Motor neuron (in vitro differentiated cells): ENCODE results near the gene TRABD2B. TPM values are rescaled to one million over a fixed set of nuclear protein-coding genes. Genes with fewer than 3 reads are reported as not detected.
A peak's percentile ranks its signal among the peaks of the same experiment; 100 is the strongest.

Experiments
- ATAC-seq, 8 experiments: fragments of 200-7000 bp; cut with Tn5 transposase; replicated peaks in 6 of 8; 2 replicates each; pipeline ENCODE4 v1.8.0; 2021; ENCODE audit warnings: mild to moderate bottlenecking in 8 of 8, moderate library complexity in 8 of 8
- H3K27ac ChIP-seq, 2 donors: fragments of 250-450 bp; sonication (Bioruptor Pico); 2 replicates each; pipeline ENCODE4 v1.9.0; 2021; ENCODE audit warnings: antibody characterized with exemption in 2 of 2, mild to moderate bottlenecking in 2 of 2, moderate library complexity in 1 of 2
- H3K4me1 ChIP-seq, 2 donors: fragments of 250-450 bp; sonication (Bioruptor Pico); replicated peaks in 1 of 2; 2 replicates each; pipeline ENCODE4 v1.6.1; 2021; ENCODE audit warnings: antibody characterized with exemption in 2 of 2, mild to moderate bottlenecking in 2 of 2, moderate library complexity in 1 of 2
- H3K4me3 ChIP-seq, 5 donors: fragments of 250-450 bp; sonication (Bioruptor Pico); 2 replicates each; pipeline ENCODE4 v1.9.0; 2021; ENCODE audit warnings: antibody characterized with exemption in 5 of 5, mild to moderate bottlenecking in 5 of 5, moderate library complexity in 4 of 5
- WGBS, 10 experiments: fragments of 450-650 bp; shearing (Covaris generic); methylation state at CpG; one replicate each; pipeline ENCODE4 v1.0.0; 2022; 5-methylcytosine and 5-hydroxymethylcytosine counted together
- in situ Hi-C, 9 experiments: fragments of 400-800 bp; cut with MboI; loops; one replicate each; pipeline ENCODE4 v1.15.0; 2021; ENCODE audit warnings: low sequenced_read_pairs in 9 of 9, low pct_unique_long_range_greater_than_20kb in 2 of 9; ENCODE audit not compliant: unreplicated experiment in 9 of 9
- total RNA-seq, 8 experiments: library from RNA; unstranded; fragments of 300-600 nt; gene quantifications; 2 replicates each; pipeline versions ENCODE4 v1.2.3 to v1.2.4, GENCODE V29; 2022

The TRABD2B gene
- total RNA-seq, 8 experiments from 2014 or later, result 0.11 to 1.1 (median 0.42) TPM

GRCh38 chr1:47766832-47767740 lies 230.1 kb downstream of the TRABD2B start:
- no peak for ATAC-seq
- in situ Hi-C loops, result loop anchor here in 2 of 9 experiments (25.0 kb wide), 2 partner anchors 295 to 445 kb away; partner anchors contain the start of gene SLC5A9 (in 1 of the 2)
- 56 to 100% (median 68%) methylated on average over 1 to 11 of the region's 12 CpGs for WGBS, 10 experiments
- Histone ChIP-seq H3K4me1 (peaks cover 8% of the 10 kb centered on the region in 2 donors), H3K27ac (peak overlapping the region in 1 of 2 donors; percentile 21), H3K4me3 (no peak overlapping the region)

GRCh38 chr1:47765742-47766485 lies 231.3 kb downstream of the TRABD2B start:
- in situ Hi-C loops, result loop anchor here in 2 of 9 experiments (25.0 kb wide), 2 partner anchors 296 to 446 kb away; partner anchors contain the start of gene SLC5A9 (in 1 of the 2)
- ATAC-seq, result no peak
- Histone ChIP-seq H3K4me3 (no peak overlapping the region), H3K27ac (no peak overlapping the region), H3K4me1 (no peaks in the 10 kb centered on the region)
- 60 to 89% (median 80%) methylated on average over 1 to 7 of the region's 22 CpGs; no CpG with 5 or more reads in 3 of the 10 experiments for WGBS, 10 experiments

- 58 to 93% (median 90%) methylated on average over 1 to 7 of the region's 8 CpGs; no CpG with 5 or more reads in 3 of the 10 experiments for WGBS, 10 experiments
- no peak overlapping the region for H3K4me3 ChIP-seq
- no peak for ATAC-seq
- H3K27ac ChIP-seq, result no peak overlapping the region
- H3K4me1 ChIP-seq, result no peaks in the 10 kb centered on the region
- in situ Hi-C loops, result loop anchor here in 2 of 9 experiments (25.0 kb wide), 2 partner anchors 297 to 447 kb away; partner anchors contain the start of gene SLC5A9 (in 1 of the 2)
These were observed 231.9 kb downstream of the TRABD2B start for GRCh38 chr1:47765236-47765635.

GRCh38 chr1:47764461-47765046 lies 232.6 kb downstream of the TRABD2B start:
- in situ Hi-C loops, result loop anchor here in 2 of 9 experiments (25.0 kb wide), 2 partner anchors 298 to 448 kb away; partner anchors contain the start of gene SLC5A9 (in 1 of the 2)
- no peak overlapping the region for H3K4me3 ChIP-seq
- H3K4me1 ChIP-seq, result no peaks in the 10 kb centered on the region
- 60 to 100% (median 91%) methylated on average over 1 to 9 of the region's 9 CpGs; no CpG with 5 or more reads in 3 of the 10 experiments for WGBS, 10 experiments
- no peak overlapping the region for H3K27ac ChIP-seq
- no peak for ATAC-seq

- H3K4me1 ChIP-seq, result no peaks in the 10 kb centered on the region
- in situ Hi-C loops, result loop anchor here in 2 of 9 experiments (25.0 kb wide), 2 partner anchors 299 to 449 kb away; partner anchors contain the start of gene SLC5A9 (in 1 of the 2)
- no peak overlapping the region for H3K27ac ChIP-seq
- ATAC-seq, result no peak
- H3K4me3 ChIP-seq, result no peak overlapping the region
- WGBS, 10 experiments, result 10 to 93% (median 87%) methylated on average over 1 to 8 of the region's 9 CpGs; no CpG with 5 or more reads in 2 of the 10 experiments
These were observed 233.5 kb downstream of the TRABD2B start for GRCh38 chr1:47763591-47764171.

- in situ Hi-C loops, result loop anchor here in 2 of 9 experiments (25.0 kb wide), 2 partner anchors 300 to 450 kb away; partner anchors contain the start of gene SLC5A9 (in 1 of the 2)
- no peak overlapping the region for H3K27ac ChIP-seq
- ATAC-seq, result no peak
- WGBS, 10 experiments, result 33 to 70% (median 67%) methylated on average over 1 to 5 of the region's 5 CpGs; no CpG with 5 or more reads in 3 of the 10 experiments
- H3K4me3 ChIP-seq, result no peak overlapping the region
- no peaks in the 10 kb centered on the region for H3K4me1 ChIP-seq
These were observed 235.2 kb downstream of the TRABD2B start for GRCh38 chr1:47761974-47762373.

GRCh38 chr1:47761201-47761930 lies 235.8 kb downstream of the TRABD2B start:
- H3K4me3 ChIP-seq, result no peak overlapping the region
- in situ Hi-C loops, result loop anchor here in 2 of 9 experiments (25.0 kb wide), 2 partner anchors 301 to 451 kb away; partner anchors contain the start of gene SLC5A9 (in 1 of the 2)
- no peak overlapping the region for H3K27ac ChIP-seq
- no peak for ATAC-seq
- H3K4me1 ChIP-seq, result no peaks in the 10 kb centered on the region
- WGBS, 10 experiments, result 60 to 100% (median 92%) methylated on average over 1 to 6 of the region's 8 CpGs; no CpG with 5 or more reads in 3 of the 10 experiments

GRCh38 chr1:47759936-47760629 lies 237.1 kb downstream of the TRABD2B start:
- Histone ChIP-seq H3K4me3 (no peak overlapping the region), H3K4me1 (no peaks in the 10 kb centered on the region), H3K27ac (no peak overlapping the region)
- in situ Hi-C loops, result loop anchor here in 2 of 9 experiments (25.0 kb wide), 2 partner anchors 302 to 452 kb away; partner anchors contain the start of gene SLC5A9 (in 1 of the 2)
- no peak for ATAC-seq
- WGBS, 10 experiments, result 0 to 72% (median 66%) methylated on average over 1 to 8 of the region's 9 CpGs; no CpG with 5 or more reads in 1 of the 10 experiments

GRCh38 chr1:47759251-47759935 lies 237.8 kb downstream of the TRABD2B start:
- H3K4me3 ChIP-seq, result no peak overlapping the region
- in situ Hi-C loops, result loop anchor here in 2 of 9 experiments (25.0 kb wide), 2 partner anchors 303 to 453 kb away; partner anchors contain the start of gene SLC5A9 (in 1 of the 2)
- no peaks in the 10 kb centered on the region for H3K4me1 ChIP-seq
- ATAC-seq, result no peak
- 20 to 92% (median 80%) methylated on average over 1 to 10 of the region's 12 CpGs; no CpG with 5 or more reads in 1 of the 10 experiments for WGBS, 10 experiments
- no peak overlapping the region for H3K27ac ChIP-seq
